AG20443 (cell line): ENCODE data around the gene KRTAP9-4.
A peak's percentile ranks its signal among the peaks of the same experiment; 100 is the strongest.
"Not testable (repeated sequence)": the region's sequence is repeated elsewhere in the genome, so short reads cannot be mapped to it uniquely, and the experiment has no call there.

Source experiments
- DNase-seq: peaks from one replicate; pipeline ENCODE4 v3.0.0; 2012; ENCODE audit warnings: low spot score, mixed read lengths

The KRTAP9-4 gene

DNA sequence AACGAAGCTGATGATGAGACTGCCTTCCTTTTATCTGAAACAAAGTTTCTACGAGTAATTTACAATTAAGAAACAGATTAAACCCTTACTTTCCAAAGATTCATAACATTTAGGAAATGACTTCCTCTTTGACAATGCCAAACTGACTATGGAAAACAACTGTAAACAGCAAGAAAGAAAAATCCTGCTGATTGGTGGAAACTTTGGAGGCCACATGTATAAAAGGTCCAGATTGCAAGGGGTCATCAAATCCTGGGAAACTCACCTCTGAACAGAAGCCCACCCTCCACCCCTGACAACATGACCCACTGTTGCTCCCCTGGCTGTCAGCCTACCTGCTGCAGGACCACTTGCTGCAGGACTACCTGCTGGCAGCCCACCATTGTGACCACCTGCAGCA is 15.6 kb downstream of the KRTAP9-4 start, which contains the start of gene KRTAP9-6:
KRTAP9-6 (plus strand) TSS at position 301 of the 400 bp plus-strand sequence; CDS start at position 301, 0 bp downstream.
- DNase-seq: no peak

DNA sequence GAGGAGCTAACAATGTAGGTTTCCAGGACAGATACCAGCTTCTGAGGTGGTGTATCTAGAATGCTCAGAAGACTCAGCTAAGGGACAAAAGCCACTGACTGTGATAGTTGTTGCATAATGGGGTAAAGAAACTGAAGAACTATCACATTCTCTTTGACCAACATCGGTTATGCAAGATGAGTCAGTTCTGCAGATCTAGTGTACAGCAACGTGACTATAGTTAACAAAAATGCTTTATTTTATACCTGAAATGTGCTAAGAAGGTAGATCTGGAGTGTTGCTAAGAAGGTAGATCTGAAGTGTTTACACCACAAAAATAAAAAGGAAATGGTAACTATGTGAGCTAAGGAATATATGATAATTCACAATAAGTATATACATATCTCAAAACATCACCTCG is 18.2 kb downstream of the KRTAP9-4 start:
- peak; percentile 18 for DNase-seq

DNA sequence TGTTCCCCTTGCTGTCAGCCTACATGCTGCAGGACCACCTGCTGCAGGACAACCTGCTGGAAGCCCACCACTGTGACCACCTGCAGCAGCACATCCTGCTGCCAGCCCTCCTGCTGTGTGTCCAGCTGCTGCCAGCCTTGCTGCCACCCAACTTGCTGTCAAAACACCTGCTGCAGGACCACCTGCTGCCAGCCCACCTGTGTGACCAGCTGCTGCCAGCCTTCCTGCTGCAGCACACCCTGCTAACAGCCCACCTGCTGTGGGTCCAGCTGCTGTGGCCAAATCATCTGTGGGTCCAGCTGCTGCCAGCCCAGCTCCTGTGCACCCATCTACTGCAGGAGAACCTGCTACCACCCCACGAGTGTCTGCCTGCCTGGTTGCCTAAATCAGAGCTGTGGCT is 21.8 kb downstream of the KRTAP9-4 start:
- DNase-seq: not testable (repeated sequence)

DNA sequence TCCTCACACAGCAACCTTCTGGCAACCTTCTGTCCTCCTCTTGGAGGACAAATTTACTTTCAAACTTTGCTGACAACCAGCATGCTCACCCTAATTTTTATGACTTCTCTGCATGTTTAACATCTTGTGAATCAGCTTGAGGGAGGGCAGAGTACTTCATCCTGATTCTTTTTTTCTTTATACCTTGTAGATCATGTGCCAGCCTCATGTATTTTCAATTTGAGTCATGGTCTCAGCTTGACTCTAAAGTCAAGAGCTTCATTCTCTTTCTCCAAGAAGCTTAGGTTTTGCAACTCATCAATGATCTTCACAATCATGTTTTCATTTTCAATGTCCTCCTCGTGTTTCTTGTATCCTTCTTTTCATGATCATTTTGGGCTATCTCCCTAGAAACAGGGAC is 22.4 kb downstream of the KRTAP9-4 start:
- DNase-seq: no peak

DNA sequence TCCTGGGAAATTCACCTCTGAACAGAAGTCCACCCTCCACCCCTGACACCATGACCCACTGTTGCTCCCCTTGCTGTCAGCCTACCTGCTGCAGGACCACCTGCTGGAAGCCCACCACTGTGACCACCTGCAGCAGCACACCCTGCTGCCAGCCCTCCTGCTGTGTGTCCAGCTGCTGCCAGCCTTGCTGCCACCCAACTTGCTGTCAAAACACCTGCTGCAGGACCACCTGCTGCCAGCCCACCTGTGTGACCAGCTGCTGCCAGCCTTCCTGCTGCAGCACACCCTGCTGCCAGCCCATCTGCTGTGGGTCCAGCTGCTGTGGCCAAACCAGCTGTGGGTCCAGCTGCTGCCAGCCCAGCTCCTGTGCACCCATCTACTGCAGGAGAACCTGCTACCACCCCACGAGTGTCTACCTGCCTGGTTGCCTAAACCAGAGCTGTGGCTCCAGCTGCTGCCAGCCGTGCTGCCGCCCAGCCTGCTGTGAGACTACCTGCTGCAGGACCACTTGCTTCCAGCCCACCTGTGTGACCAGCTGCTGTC is 26.2 kb downstream of the KRTAP9-4 start, which contains the start of gene KRTAP9-7:
KRTAP9-7 (plus strand) TSS at position 51 of the 543 bp plus-strand sequence; CDS start at position 51, 0 bp downstream.
- not testable (repeated sequence) for DNase-seq

DNA sequence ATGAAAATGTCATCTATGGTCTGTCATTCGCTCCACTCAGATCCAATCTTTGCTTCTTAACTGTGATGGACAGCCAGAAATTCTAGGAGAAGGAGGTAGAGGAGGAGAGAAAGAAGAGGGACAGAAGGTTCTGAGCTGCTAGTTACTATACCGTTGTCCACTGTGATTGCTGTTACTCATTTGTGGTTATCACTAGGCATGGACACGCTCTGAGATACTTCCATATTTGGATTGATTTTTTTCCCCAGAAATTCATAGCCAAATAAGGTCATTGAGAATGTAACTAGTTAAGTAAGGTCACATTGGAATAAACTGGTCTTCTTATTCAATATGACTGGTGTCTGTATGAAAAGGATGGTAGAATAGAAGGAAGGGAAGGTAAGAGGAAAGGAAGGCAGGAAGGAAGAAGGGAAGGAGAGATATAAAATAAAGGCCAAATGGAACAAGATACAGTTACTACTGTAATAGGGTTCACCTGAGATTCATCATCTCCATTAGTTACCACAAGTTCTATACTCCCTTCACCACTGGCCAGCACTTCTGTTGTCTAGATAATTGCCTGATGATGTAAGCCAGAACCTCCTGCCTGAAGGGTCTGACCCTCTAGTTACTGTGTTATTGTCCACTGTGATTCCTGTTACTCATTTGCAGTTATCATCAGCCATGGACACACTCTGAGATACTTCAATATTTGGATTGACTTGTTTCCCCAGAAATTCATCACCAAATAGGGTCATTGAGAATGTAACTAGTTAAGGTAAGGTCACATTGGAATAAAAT is 28.9 kb downstream of the KRTAP9-4 start:
- DNase-seq: no peak

DNA sequence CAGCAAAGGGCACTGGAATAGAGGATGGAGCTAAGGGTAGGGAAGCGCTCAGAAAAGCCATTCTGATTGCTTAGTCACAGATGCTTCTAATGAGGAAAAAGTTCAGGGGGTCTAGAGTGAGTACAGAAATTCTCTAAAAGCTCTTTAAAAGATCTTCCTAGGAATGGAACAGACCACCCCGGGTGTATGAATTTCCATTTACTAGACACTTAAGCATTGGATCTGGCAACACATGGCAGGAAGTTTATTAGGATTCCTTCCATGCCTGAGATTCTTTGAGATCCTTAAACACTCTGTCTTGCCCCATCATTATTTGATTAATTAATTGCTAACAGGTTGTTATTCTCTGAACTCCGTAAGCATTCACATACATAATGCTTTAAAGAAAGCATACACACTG is 34.6 kb downstream of the KRTAP9-4 start:
- DNase-seq: peak; percentile 44

DNA sequence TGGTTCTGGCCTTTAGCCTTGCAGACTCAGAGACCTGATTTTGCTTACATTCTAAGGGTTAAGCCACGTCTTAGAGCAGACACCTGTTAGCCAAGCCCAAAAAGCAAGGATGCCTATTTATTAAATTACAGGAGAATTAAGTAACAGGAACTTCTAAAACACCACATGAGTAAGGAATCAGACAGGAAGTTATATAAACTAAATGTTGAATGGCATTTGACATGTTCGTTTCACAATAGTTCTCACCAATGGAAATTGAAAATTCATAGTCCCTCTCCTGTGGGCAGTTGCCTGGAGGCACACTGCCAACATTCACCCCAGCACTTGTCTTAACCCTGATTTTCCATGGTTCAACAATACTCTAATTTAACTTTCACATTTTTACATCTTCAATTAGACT is 35.1 kb downstream of the KRTAP9-4 start:
- no peak for DNase-seq

DNA sequence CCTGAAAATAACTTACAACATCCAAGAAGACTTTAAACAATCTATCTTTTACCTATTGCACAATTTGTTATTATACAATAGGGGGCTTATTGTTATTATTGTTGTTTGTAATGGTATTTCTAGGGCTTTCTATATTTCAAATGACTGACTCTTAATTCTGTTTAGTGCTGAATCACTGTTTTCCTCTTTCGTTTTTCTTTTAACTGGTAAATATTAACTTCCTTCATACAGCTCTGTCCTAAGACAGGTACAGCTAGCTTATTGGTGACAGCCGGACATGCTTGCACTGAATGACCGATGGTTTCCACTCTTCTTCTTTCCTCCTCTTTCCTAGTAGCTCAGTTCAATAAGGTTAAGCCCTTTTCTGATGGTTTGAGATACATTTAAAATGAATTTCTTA is 37.6 kb downstream of the KRTAP9-4 start:
- DNase-seq: no peak

DNA sequence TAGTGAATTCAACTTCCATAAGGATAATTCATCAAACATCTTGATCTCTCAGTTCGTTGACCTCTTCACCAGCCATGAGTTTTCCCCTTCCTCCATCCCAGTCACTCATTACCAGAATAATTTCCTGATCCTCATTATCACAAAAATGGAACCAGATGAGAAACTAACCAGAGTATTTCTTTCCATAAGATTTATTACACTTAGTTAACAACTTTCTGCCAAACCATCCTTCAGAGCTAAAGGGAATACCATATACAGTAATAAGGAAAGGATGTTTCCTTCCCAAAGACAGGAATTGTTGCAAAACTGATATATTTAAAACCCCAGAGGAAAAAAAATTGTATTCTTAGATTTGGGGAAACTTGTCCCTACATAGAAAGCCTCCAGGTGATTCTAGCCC is 44.5 kb downstream of the KRTAP9-4 start:
- DNase-seq: no peak

DNA sequence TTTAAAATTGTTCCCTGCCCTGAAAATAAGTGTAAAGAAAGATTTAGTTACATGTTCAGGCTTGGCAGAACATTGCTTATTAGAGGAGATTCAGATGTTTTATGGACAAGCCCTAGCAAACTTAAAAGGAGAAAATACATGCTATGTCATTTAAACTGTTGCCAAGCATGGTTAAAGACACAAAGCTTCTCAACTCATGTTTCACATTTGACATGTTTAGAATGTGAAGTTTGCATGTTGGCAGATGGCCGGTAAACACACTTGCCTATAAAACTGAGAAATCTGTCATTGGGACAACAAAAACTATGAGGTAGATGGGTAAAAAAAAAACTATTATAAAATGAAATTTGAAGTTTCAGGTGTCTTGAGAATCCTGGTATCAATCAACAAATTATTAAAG is 47.4 kb downstream of the KRTAP9-4 start:
- DNase-seq: no peak

DNA sequence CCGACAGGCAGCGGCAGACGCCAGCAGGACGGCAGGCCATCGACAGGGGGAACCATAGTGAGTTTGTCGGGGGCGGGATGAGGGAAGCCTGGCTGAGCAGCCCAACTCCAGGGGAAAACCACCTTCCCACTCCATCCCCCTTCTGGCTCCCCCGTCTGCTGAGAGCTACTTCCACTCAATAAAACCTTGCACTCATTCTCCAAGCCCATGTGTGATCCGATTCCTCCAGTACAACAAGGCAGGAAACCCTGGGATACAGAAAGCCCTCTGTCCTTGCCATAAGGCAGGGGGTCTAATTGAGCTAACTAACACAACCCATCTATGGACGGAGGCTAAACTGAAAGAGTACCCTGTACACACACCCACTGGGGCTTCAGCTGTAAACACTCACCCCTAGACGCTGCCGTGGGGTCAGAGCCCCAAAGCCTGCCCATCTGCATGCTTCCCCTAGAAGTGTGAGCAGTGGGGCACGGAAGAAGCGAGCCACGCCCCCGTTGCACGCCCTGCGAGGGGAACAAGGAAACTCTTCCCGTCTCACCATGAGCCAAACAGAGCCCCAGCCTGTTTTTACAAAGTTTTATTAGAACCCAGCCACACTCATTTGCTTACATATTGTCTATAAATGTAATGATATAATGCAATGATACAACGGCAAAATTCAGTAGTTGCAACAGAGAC is 49.1 kb downstream of the KRTAP9-4 start:
- DNase-seq: no peak
